GM23248 (cell line): ENCODE results near the gene PNLIPRP3. TPM values are rescaled to one million over a fixed set of nuclear protein-coding genes. Genes with fewer than 3 reads are reported as not detected.

Experiments used
- DNase-seq: peaks from one replicate; pipeline ENCODE4 v3.0.0-alpha.2; 2015
- H2AFZ ChIP-seq: fragments of 200-600 bp; sonication (generic); 2 replicates; pipeline ENCODE4 v1.6.1; 2016; ENCODE audit warnings: antibody characterized with exemption
- H3F3A ChIP-seq: fragments of 200-600 bp; sonication (generic); 2 replicates; pipeline ENCODE4 v1.6.1; 2016; ENCODE audit warnings: mild to moderate bottlenecking, antibody characterized with exemption, mixed run types; ENCODE audit not compliant: insufficient read depth
- H3K27ac ChIP-seq: fragments of 200-600 bp; sonication (generic); 2 replicates; pipeline ENCODE4 v1.5.1; 2016; ENCODE audit warnings: mild to moderate bottlenecking
- H3K27me3 ChIP-seq: fragments of 200-600 bp; sonication (generic); replicated peaks from 2 replicates; pipeline ENCODE4 v1.6.1; 2016; ENCODE audit warnings: mild to moderate bottlenecking; ENCODE audit not compliant: insufficient read depth
- H3K36me3 ChIP-seq: fragments of 200-600 bp; sonication (generic); 2 replicates; pipeline ENCODE4 v1.6.1; 2016; ENCODE audit warnings: low read depth, mild to moderate bottlenecking
- H3K4me1 ChIP-seq: fragments of 200-600 bp; sonication (generic); 2 replicates; pipeline ENCODE4 v1.6.1; 2016; ENCODE audit warnings: mild to moderate bottlenecking; ENCODE audit not compliant: insufficient read depth
- H3K4me2 ChIP-seq: fragments of 200-600 bp; sonication (generic); one replicate; pipeline ENCODE4 v1.6.1; 2016; ENCODE audit warnings: mild to moderate bottlenecking; ENCODE audit not compliant: unreplicated experiment
- H3K4me3 ChIP-seq: fragments of 200-600 bp; sonication (generic); 2 replicates; pipeline ENCODE4 v1.5.1; 2016; ENCODE audit warnings: mild to moderate bottlenecking
- H3K79me2 ChIP-seq: fragments of 200-600 bp; sonication (generic); 2 replicates; pipeline ENCODE4 v1.6.1; 2016; ENCODE audit warnings: mild to moderate bottlenecking; ENCODE audit not compliant: insufficient read depth
- H3K9ac ChIP-seq: fragments of 200-600 bp; sonication (generic); 2 replicates; pipeline ENCODE4 v1.6.1; 2016; ENCODE audit warnings: mild to moderate bottlenecking
- H3K9me2 ChIP-seq: fragments of 200-600 bp; sonication (generic); 2 replicates; pipeline ENCODE4 v1.6.1; 2016; ENCODE audit warnings: mixed run types, mild to moderate bottlenecking, moderate library complexity; ENCODE audit not compliant: insufficient read depth
- H3K9me3 ChIP-seq: fragments of 200-600 bp; sonication (generic); one replicate; pipeline ENCODE4 v1.6.1; 2017; ENCODE audit warnings: low read depth
- H4K20me1 ChIP-seq: fragments of 200-600 bp; sonication (generic); 2 replicates; pipeline ENCODE4 v1.6.0; 2016; ENCODE audit not compliant: insufficient read depth
- EZH2 ChIP-seq: fragments of 200-600 bp; sonication (generic); IDR thresholded peaks from 2 replicates; pipeline ENCODE4 v1.6.1; 2018; ENCODE audit warnings: antibody characterized with exemption, mild to moderate bottlenecking; ENCODE audit not compliant: insufficient read depth, poor library complexity, severe bottlenecking
- EZH2phosphoT487 ChIP-seq: fragments of 200-600 bp; sonication (generic); IDR thresholded peaks from 2 replicates; pipeline ENCODE4 v1.6.1; 2018; ENCODE audit warnings: antibody characterized with exemption, moderate library complexity, mild to moderate bottlenecking, low read depth; ENCODE audit not compliant: insufficient read depth
- WGBS, 2 experiments: methylation state at CpG; one replicate each; pipeline ENCODE4 v1.1.6; 2015 to 2017; ENCODE audit warnings: low lambda C conversion rate in 2 of 2, low coverage in 1 of 2; ENCODE audit errors: missing lambda C conversion rate in 2 of 2; 5-methylcytosine and 5-hydroxymethylcytosine counted together
- in situ Hi-C: fragments of 300-500 bp; cut with MboI; formaldehyde crosslinking; loops from 2 replicates; pipeline ENCODE4 v1.15.0; 2020
- polyA plus RNA-seq: library from polyadenylated mRNA; unstranded; fragments of >200 nt; fragmentation: Nextera tagmentation; extraction: Ambion mirVana; gene quantifications from 2 replicates; pipeline ENCODE4 v1.2.1, GENCODE V29; 2016
- total RNA-seq: library from RNA; depleted of rRNA; stranded (reverse); fragments of >200 nt; shearing (Covaris generic); gene quantifications from 2 replicates; pipeline ENCODE4 v1.2.3, GENCODE V29; 2014

The PNLIPRP3 gene
- total and polyA plus RNA-seq, 2 experiments from 2014 or later, result not detected

GRCh38 chr10:116490028-116490662 lies 62.5 kb downstream of the PNLIPRP3 start:
- H3K79me2 ChIP-seq, result no peaks in the 10 kb centered on the region
- H3K4me3 ChIP-seq, result no peak overlapping the region
- DNase-seq, result peak; percentile 60
- no peak overlapping the region for H3K9ac ChIP-seq
- no peaks in the 10 kb centered on the region for H3K36me3 ChIP-seq
- no peak overlapping the region for H3K27ac ChIP-seq
- in situ Hi-C loops, result no loop called here
- H2AFZ ChIP-seq, result no peak overlapping the region
- H4K20me1 ChIP-seq, result no peaks in the 10 kb centered on the region
- no peak overlapping the region for H3K4me2 ChIP-seq
- TF ChIP-seq EZH2, result no peak
- TF ChIP-seq EZH2phosphoT487, result no peak
- WGBS, 2 experiments, result 2 to 7% methylated on average over 2 of the region's 2 CpGs
- no peaks in the 10 kb centered on the region for H3K9me3 ChIP-seq
- H3K9me2 ChIP-seq, result no peaks in the 10 kb centered on the region
- no peaks in the 10 kb centered on the region for H3F3A ChIP-seq
- H3K4me1 ChIP-seq, result no peaks in the 10 kb centered on the region
- H3K27me3 ChIP-seq, result no peaks in the 10 kb centered on the region

- TF ChIP-seq EZH2phosphoT487 (no peak), EZH2 (no peak)
- Histone ChIP-seq H3K27ac (no peak overlapping the region), H3K36me3 (no peaks in the 10 kb centered on the region), H3F3A (no peaks in the 10 kb centered on the region), H3K27me3 (no peaks in the 10 kb centered on the region), H3K9me2 (no peaks in the 10 kb centered on the region), H3K4me1 (no peaks in the 10 kb centered on the region), H3K4me2 (no peak overlapping the region), H3K9me3 (no peaks in the 10 kb centered on the region), H2AFZ (no peak overlapping the region), H3K4me3 (no peak overlapping the region), H3K9ac (no peak overlapping the region), H4K20me1 (no peaks in the 10 kb centered on the region), H3K79me2 (no peaks in the 10 kb centered on the region)
- 37 to 43% methylated on average over 8 of the region's 8 CpGs for WGBS, 2 experiments
- in situ Hi-C loops, result no loop called here
- DNase-seq, result no peak
These were observed 77.1 kb downstream of the PNLIPRP3 start for GRCh38 chr10:116504786-116505185.

GRCh38 chr10:116510565-116510964 lies 82.9 kb downstream of the PNLIPRP3 start:
- Histone ChIP-seq H3K27me3 (0 out of 2 replicates have a peak, but pooled peaks cover 6% of the 10 kb centered on the region), H3K4me2 (no peak overlapping the region), H2AFZ (no peak overlapping the region), H3K79me2 (no peaks in the 10 kb centered on the region), H3K36me3 (no peaks in the 10 kb centered on the region), H4K20me1 (no peaks in the 10 kb centered on the region), H3K4me3 (no peak overlapping the region), H3F3A (no peaks in the 10 kb centered on the region), H3K9me3 (no peaks in the 10 kb centered on the region), H3K4me1 (no peaks in the 10 kb centered on the region), H3K9me2 (no peaks in the 10 kb centered on the region), H3K9ac (no peak overlapping the region), H3K27ac (no peak overlapping the region)
- DNase-seq, result no peak
- 2 to 3% methylated on average over 3 of the region's 3 CpGs for WGBS, 2 experiments
- in situ Hi-C loops, result no loop called here
- TF ChIP-seq EZH2phosphoT487 (no peak), EZH2 (no peak)

- DNase-seq, result no peak
- 18 to 20% methylated on average over 3 of the region's 3 CpGs for WGBS, 2 experiments
- in situ Hi-C loops, result no loop called here
These were observed 83.7 kb downstream of the PNLIPRP3 start for GRCh38 chr10:116511365-116511764.

More at GRCh38 chr10:116511365-116511764, 83.7 kb downstream of the PNLIPRP3 start:
- no peak for TF ChIP-seq EZH2phosphoT487
- TF ChIP-seq EZH2, result no peak
- no peaks in the 10 kb centered on the region for H3K79me2 ChIP-seq
- no peak overlapping the region for H3K4me3 ChIP-seq
- no peak overlapping the region for H2AFZ ChIP-seq
- H3K9ac ChIP-seq, result no peak overlapping the region
- no peaks in the 10 kb centered on the region for H3F3A ChIP-seq
- H3K27me3 ChIP-seq, result 0 out of 2 replicates have a peak, but pooled peaks cover 6% of the 10 kb centered on the region
- H3K9me2 ChIP-seq, result no peaks in the 10 kb centered on the region
- no peaks in the 10 kb centered on the region for H3K4me1 ChIP-seq
- H3K36me3 ChIP-seq, result no peaks in the 10 kb centered on the region
- H4K20me1 ChIP-seq, result no peaks in the 10 kb centered on the region
- H3K27ac ChIP-seq, result no peak overlapping the region
- H3K9me3 ChIP-seq, result no peaks in the 10 kb centered on the region
- no peak overlapping the region for H3K4me2 ChIP-seq
